ENCODE results near the gene PARP6.

Gene PARP6

DNA sequence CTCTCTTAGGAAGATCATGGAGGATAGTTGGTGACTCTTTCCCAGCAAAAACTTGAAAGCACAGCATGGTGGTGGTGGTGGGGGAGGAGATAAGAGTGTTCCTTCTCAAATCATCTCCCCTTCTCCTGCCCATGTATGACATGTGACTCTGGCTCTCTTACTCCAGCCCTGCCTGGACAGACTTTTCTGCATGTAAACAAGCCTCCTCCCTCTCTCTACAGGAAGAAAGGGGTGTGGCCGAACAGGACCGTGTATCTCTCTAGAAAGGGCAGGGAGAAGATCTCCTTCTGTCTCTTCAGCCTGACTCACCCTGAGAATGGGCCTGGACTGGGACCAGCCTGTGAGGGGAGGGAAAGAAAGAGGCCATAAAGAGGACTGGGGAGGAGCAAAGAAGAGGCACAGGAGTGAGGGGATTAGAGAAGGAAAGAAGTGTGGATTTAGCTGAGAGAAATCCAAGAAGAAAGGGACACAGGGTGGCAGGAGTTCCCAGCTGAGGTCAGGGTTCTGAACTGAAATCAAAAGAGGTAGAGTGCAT, 46.1 kb upstream of the PARP6 start:
- Histone ChIP-seq H3K9me3 (ENCODE audit: control insufficient read depth, insufficient read depth, low read length) (no peaks in the 10 kb centered on the region), H3K4me3 (ENCODE audit: low read length) (no peak overlapping the region), H4K20me1 (ENCODE audit: control insufficient read depth, insufficient read depth, low read depth, low read length) (no peaks in the 10 kb centered on the region), H3K79me2 (ENCODE audit: control insufficient read depth, low read length) (no peaks in the 10 kb centered on the region), H3K27me3 (ENCODE audit: control insufficient read depth, low read length) (peaks cover 29% of the 10 kb centered on the region), H3K4me1 (ENCODE audit: control insufficient read depth, low read length) (peaks cover 9% of the 10 kb centered on the region), H3K9me2 (replicated peaks; ENCODE audit: control insufficient read depth, low read length) (no peaks in the 10 kb centered on the region), H3K36me3 (ENCODE audit: control insufficient read depth, low read length) (no peaks in the 10 kb centered on the region), H3K27ac (ENCODE audit: low read depth, low read length) (no peak overlapping the region), H3F3A (ENCODE audit: control insufficient read depth, insufficient read depth) (no peaks in the 10 kb centered on the region), H3K4me2 (ENCODE audit: low read length) (no peak overlapping the region)
- TF ChIP-seq, protein P1, sequence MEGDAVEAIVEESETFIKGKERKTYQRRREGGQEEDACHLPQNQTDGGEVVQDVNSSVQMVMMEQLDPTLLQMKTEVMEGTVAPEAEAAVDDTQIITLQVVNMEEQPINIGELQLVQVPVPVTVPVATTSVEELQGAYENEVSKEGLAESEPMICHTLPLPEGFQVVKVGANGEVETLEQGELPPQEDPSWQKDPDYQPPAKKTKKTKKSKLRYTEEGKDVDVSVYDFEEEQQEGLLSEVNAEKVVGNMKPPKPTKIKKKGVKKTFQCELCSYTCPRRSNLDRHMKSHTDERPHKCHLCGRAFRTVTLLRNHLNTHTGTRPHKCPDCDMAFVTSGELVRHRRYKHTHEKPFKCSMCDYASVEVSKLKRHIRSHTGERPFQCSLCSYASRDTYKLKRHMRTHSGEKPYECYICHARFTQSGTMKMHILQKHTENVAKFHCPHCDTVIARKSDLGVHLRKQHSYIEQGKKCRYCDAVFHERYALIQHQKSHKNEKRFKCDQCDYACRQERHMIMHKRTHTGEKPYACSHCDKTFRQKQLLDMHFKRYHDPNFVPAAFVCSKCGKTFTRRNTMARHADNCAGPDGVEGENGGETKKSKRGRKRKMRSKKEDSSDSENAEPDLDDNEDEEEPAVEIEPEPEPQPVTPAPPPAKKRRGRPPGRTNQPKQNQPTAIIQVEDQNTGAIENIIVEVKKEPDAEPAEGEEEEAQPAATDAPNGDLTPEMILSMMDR (IDR thresholded peaks at IDR 0.05; ENCODE audit: low read depth, low read length, poor library complexity, severe bottlenecking): no peak
- TF ChIP-seq EZH2phosphoT487 (IDR thresholded peaks at IDR 0.05; ENCODE audit: borderline replicate concordance, low read length): no peak

- H3K9me3 ChIP-seq (ENCODE audit: control insufficient read depth, insufficient read depth, low read length): no peaks in the 10 kb centered on the region
- H3K27me3 ChIP-seq (ENCODE audit: control insufficient read depth, low read length): peaks cover 29% of the 10 kb centered on the region
- no peaks in the 10 kb centered on the region for H3K36me3 ChIP-seq (ENCODE audit: control insufficient read depth, low read length)
- no peaks in the 10 kb centered on the region for H4K20me1 ChIP-seq (ENCODE audit: control insufficient read depth, insufficient read depth, low read depth, low read length)
- H3K4me1 ChIP-seq (ENCODE audit: control insufficient read depth, low read length): peaks cover 8% of the 10 kb centered on the region
- no peak overlapping the region for H3K4me3 ChIP-seq (ENCODE audit: low read length)
- H3K4me2 ChIP-seq (ENCODE audit: low read length): no peak overlapping the region
- TF ChIP-seq, protein P1 (IDR thresholded peaks at IDR 0.05; ENCODE audit: low read depth, low read length, poor library complexity, severe bottlenecking): no peak
- TF ChIP-seq EZH2phosphoT487 (IDR thresholded peaks at IDR 0.05; ENCODE audit: borderline replicate concordance, low read length): no peak
- no peak overlapping the region for H3K27ac ChIP-seq (ENCODE audit: low read depth, low read length)
- H3K9me2 ChIP-seq (replicated peaks; ENCODE audit: control insufficient read depth, low read length): no peaks in the 10 kb centered on the region
- H3K79me2 ChIP-seq (ENCODE audit: control insufficient read depth, low read length): no peaks in the 10 kb centered on the region
- no peaks in the 10 kb centered on the region for H3F3A ChIP-seq (ENCODE audit: control insufficient read depth, insufficient read depth)
Measured at GRCh38 chr15:72315706-72316370, 43.5 kb upstream of the PARP6 start.

DNA sequence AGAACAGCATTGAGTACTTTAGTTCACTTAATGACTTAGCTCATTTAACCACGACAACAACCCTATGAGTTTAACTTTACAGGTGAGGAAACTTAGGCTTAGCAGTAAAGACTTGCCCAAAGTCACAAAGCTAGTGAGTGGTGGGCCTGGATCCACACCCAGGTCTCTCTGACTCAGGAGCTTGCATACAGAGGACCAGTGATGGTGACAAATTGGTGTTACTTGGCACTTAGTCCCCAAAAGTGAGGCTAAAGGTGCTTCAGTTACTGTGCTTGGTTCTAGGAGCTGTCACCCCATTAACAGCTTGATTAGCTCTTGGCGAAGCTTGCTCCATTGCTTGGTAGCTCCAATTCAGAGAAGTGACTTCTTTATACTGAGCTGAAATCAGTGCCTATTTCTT, 41.5 kb upstream of the PARP6 start:
- no peaks in the 10 kb centered on the region for H3F3A ChIP-seq (ENCODE audit: control insufficient read depth, insufficient read depth)
- no peak overlapping the region for H3K4me2 ChIP-seq (ENCODE audit: low read length)
- no peaks in the 10 kb centered on the region for H3K9me3 ChIP-seq (ENCODE audit: control insufficient read depth, insufficient read depth, low read length)
- no peak overlapping the region for H3K4me3 ChIP-seq (ENCODE audit: low read length)
- TF ChIP-seq, protein P1 (IDR thresholded peaks at IDR 0.05; ENCODE audit: low read depth, low read length, poor library complexity, severe bottlenecking): no peak
- no peak for TF ChIP-seq EZH2phosphoT487 (IDR thresholded peaks at IDR 0.05; ENCODE audit: borderline replicate concordance, low read length)
- no peaks in the 10 kb centered on the region for H4K20me1 ChIP-seq (ENCODE audit: control insufficient read depth, insufficient read depth, low read depth, low read length)
- H3K4me1 ChIP-seq (ENCODE audit: control insufficient read depth, low read length): no peaks in the 10 kb centered on the region
- H3K9me2 ChIP-seq (replicated peaks; ENCODE audit: control insufficient read depth, low read length): no peaks in the 10 kb centered on the region
- H3K36me3 ChIP-seq (ENCODE audit: control insufficient read depth, low read length): no peaks in the 10 kb centered on the region
- H3K27me3 ChIP-seq (ENCODE audit: control insufficient read depth, low read length): peaks cover 25% of the 10 kb centered on the region
- H3K27ac ChIP-seq (ENCODE audit: low read depth, low read length): no peak overlapping the region
- H3K79me2 ChIP-seq (ENCODE audit: control insufficient read depth, low read length): no peaks in the 10 kb centered on the region
